ENCODE data around the gene ARFGEF2.
"Not testable (repeated sequence)": the region's sequence is repeated elsewhere in the genome, so short reads cannot be mapped to it uniquely, and the experiment has no call there.

The ARFGEF2 gene

DNA sequence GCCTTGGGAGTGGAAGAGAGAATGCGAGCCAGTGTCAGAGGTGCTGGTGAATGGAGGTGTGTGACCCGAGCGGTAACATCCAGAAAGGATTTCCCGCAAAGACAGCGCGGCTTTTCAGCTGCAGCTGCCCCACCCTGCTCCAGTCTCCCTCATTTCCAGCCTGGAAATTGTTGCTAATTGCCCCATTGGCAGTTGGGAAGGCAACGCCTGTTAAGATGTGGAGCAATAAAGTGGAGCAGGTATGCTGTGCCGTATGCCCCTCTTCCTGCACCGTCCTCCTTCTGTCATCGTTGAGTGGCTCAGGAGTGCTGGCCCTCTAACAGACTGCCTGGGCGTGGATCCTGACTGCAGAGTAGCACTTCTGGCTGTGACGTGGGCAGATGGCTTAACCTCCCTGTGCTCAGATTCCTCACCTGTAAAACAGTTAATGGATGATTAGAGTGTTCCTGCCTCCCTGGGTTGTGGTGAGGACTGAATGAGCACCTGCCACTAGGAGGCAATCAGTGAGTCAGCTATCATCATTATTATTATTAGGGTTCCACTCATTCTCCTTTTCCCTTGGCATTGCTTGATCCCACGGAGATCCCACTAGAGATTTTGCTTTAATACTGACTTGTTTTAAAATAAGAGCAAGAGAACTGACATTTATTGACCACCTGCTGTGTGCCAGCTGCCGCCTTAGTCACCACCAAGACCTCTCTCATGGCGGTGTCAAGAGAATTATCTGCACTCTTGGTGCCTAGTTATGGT, 11.7 kb downstream of the ARFGEF2 start:
- POLR2A ChIA-PET: no interaction called here
- DNase-seq (ENCODE audit: extremely low spot score): no peak
- no peak for TF ChIP-seq SP1 (IDR thresholded peaks at IDR 0.05)
- TF ChIP-seq ARNT (IDR thresholded peaks at IDR 0.05): no peak
- no peak for TF ChIP-seq CTBP1 (IDR thresholded peaks at IDR 0.05; ENCODE audit: borderline replicate concordance)
- TF ChIP-seq L3MBTL2 (conservative IDR thresholded peaks at IDR 0.05): no peak
- no peak for TF ChIP-seq FOXK2 (IDR thresholded peaks at IDR 0.05)
- no peak for TF ChIP-seq FOXA1 (IDR thresholded peaks at IDR 0.05)
- TF ChIP-seq, protein P1, sequence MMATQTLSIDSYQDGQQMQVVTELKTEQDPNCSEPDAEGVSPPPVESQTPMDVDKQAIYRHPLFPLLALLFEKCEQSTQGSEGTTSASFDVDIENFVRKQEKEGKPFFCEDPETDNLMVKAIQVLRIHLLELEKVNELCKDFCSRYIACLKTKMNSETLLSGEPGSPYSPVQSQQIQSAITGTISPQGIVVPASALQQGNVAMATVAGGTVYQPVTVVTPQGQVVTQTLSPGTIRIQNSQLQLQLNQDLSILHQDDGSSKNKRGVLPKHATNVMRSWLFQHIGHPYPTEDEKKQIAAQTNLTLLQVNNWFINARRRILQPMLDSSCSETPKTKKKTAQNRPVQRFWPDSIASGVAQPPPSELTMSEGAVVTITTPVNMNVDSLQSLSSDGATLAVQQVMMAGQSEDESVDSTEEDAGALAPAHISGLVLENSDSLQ (IDR thresholded peaks at IDR 0.05): no peak
- no peak for TF ChIP-seq ZNF384 (IDR thresholded peaks at IDR 0.05)
- TF ChIP-seq BHLHE40 (IDR thresholded peaks at IDR 0.05; ENCODE audit: borderline replicate concordance): no peak
- no peak for TF ChIP-seq HDGF (IDR thresholded peaks at IDR 0.05; ENCODE audit: borderline replicate concordance)
- no peak for TF ChIP-seq TARDBP (IDR thresholded peaks at IDR 0.05)
- no peak for TF ChIP-seq NFRKB (IDR thresholded peaks at IDR 0.05)
- no peak for TF ChIP-seq LEF1 (IDR thresholded peaks at IDR 0.05; ENCODE audit: borderline replicate concordance)
- TF ChIP-seq FOXM1 (IDR thresholded peaks at IDR 0.05; ENCODE audit: borderline replicate concordance): no peak
- CTCF ChIA-PET: no interaction called here

DNA sequence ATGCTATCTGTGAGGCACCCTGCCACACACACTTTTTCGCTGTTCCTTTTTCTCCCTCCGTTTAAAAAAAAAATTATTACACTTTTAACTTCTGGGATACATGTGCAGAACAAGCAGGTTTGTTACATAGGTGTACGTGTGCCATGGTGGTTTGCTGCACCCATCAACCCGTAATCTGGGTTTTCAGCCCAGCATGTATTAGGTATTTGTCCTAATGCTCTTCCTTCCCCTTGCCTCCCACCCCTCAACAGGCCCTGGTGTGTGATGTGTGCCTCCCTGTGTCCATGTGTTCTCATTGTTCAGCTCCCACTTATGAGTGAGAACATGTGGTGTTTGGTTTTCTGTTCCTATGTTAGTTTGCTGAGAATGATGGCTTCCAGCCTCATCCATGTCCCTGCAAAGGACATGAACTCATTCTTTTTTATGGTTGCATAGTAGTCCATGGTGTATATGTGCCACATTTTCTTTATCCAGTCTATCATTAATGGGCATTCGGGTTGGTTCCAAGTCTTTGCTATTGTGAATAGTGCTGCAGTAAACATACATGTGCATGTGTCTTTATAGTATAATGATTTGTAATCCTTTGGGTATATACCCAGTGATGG, 12.9 kb downstream of the ARFGEF2 start:
- DNase-seq (ENCODE audit: extremely low spot score); CTCF ChIA-PET; POLR2A ChIA-PET: not testable (repeated sequence)

DNA sequence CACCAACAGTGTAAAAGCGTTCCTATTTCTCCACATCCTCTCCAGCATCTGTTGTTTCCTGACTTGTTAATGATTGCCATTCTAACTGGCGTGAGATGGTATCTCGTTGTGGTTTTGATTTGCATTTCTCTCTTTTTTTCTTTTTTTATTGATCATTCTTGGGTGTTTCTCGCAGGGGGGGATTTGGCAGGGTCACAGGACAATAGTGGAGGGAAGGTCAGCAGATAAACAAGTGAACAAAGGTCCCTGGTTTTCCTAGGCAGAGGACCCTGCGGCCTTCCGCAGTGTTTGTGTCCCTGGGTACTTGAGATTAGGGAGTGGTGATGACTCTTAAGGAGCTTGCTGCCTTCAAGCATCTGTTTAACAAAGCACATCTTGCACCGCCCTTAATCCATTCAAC, 13.5 kb downstream of the ARFGEF2 start:
- POLR2A ChIA-PET; CTCF ChIA-PET; DNase-seq (ENCODE audit: extremely low spot score): not testable (repeated sequence)

DNA sequence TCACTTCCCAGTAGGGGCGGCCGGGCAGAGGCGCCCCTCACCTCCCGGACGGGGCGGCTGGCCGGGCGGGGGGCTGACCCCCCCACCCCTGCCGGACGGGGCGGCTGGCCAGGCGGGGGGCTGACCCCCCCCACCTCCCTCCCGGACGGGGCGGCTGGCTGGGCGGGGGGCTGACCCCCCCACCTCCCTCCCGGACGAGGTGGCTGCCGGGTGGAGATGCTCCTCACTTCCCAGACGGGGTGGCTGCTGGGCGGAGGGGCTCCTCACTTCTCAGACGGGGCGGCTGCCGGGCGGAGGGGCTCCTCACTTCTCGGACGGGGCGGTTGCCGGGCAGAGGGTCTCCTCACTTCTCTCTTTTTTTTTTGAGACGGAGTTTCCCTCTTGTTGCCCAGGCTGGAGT, 14.7 kb downstream of the ARFGEF2 start:
- DNase-seq (ENCODE audit: extremely low spot score); CTCF ChIA-PET; POLR2A ChIA-PET: not testable (repeated sequence)

DNA sequence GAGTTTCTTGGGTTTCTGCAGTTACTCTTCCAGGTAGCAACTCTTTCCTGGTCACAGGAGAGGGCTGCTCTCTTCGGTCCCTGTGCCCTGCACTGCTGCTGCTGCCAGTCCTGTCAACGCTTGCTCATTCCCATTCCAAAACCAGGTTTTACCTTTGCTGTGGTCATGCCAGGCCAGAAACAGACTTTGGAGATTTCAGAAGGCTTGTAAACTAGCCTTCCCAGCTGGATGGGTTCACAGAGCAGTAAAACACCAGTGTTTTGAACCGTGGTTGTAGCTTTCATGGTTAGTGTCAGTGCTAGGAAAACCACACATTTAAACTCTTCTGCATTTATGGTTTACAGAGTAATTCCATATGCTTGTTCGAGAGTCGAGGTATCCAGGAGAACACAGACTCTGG, 16.2 kb downstream of the ARFGEF2 start:
- no peak for TF ChIP-seq ARNT (IDR thresholded peaks at IDR 0.05)
- no peak for TF ChIP-seq FOXA1 (IDR thresholded peaks at IDR 0.05)
- no peak for TF ChIP-seq ELF4 (IDR thresholded peaks at IDR 0.05)
- TF ChIP-seq FOXM1 (IDR thresholded peaks at IDR 0.05; ENCODE audit: borderline replicate concordance): no peak
- no peak for TF ChIP-seq L3MBTL2 (conservative IDR thresholded peaks at IDR 0.05)
- no peak for TF ChIP-seq HDGF (IDR thresholded peaks at IDR 0.05; ENCODE audit: borderline replicate concordance)
- no peak for TF ChIP-seq SP1 (IDR thresholded peaks at IDR 0.05)
- no peak for TF ChIP-seq SUZ12 (IDR thresholded peaks at IDR 0.05)
- no peak for TF ChIP-seq CTBP1 (IDR thresholded peaks at IDR 0.05; ENCODE audit: borderline replicate concordance)
- TF ChIP-seq NFRKB (IDR thresholded peaks at IDR 0.05): no peak
- CTCF ChIA-PET: no interaction called here
- DNase-seq (ENCODE audit: extremely low spot score): no peak
- POLR2A ChIA-PET: interaction anchor here (1.1 kb wide), 1 partner anchor 16 kb away, joined by 3 read pairs; the partner anchor contains the start of gene ARFGEF2

DNA sequence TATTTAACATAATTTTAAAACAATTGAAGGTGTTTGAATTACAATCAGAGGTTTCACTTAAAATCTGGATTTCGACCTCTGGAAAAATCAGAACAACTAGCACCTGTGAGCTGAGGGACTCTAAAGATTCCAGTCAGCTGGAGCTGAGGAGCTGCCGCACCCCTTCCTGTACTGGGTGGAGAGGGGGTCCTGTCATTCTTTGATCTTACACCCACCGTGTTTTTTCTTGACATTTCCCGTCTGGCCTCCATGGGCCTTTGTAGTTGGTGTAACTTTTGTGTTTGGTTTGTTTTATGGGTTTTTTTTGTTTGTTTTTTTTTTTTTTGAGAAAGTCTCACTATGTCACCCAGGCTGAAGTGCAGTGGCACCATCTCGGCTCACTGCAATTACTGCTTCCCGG, 17.2 kb downstream of the ARFGEF2 start:
- DNase-seq (ENCODE audit: extremely low spot score): no peak
- ChIA-PET POLR2A (interaction anchor here (1.1 kb wide), 1 partner anchor 17 kb away, joined by 3 read pairs; the partner anchor contains the start of gene ARFGEF2), CTCF (no interaction called here)
- TF ChIP-seq NFRKB (IDR thresholded peaks at IDR 0.05) (no peak), ELF4 (IDR thresholded peaks at IDR 0.05) (no peak), HDGF (IDR thresholded peaks at IDR 0.05; ENCODE audit: borderline replicate concordance) (no peak), FOXM1 (IDR thresholded peaks at IDR 0.05; ENCODE audit: borderline replicate concordance) (no peak), CTBP1 (IDR thresholded peaks at IDR 0.05; ENCODE audit: borderline replicate concordance) (no peak), ARNT (IDR thresholded peaks at IDR 0.05) (no peak), ZNF384 (IDR thresholded peaks at IDR 0.05) (no peak), SP1 (IDR thresholded peaks at IDR 0.05) (no peak), LEF1 (IDR thresholded peaks at IDR 0.05; ENCODE audit: borderline replicate concordance) (no peak), FOXK2 (IDR thresholded peaks at IDR 0.05) (no peak), SUZ12 (IDR thresholded peaks at IDR 0.05) (no peak), L3MBTL2 (conservative IDR thresholded peaks at IDR 0.05) (no peak)
- TF ChIP-seq, protein P1 (IDR thresholded peaks at IDR 0.05): no peak

DNA sequence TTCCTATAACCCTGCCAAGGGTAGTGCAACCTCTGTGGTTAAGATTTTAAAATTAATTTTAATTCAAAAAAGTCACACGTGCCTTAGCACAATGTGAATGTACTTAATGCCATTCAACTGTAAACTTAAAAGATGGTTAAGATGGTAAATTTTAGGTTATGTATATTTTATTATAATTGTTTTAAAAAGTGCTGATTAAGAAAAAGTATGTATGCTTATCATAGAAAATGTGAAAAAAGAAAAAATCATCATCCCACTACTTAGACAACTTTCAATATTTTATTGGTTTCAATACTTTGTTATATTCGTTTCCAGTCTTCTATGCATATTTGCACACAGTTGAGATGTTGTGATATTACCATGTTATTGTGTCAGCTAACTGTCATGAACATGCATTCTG, 18.7 kb downstream of the ARFGEF2 start:
- ChIA-PET POLR2A (no interaction called here), CTCF (no interaction called here)
- TF ChIP-seq SUZ12 (IDR thresholded peaks at IDR 0.05) (no peak), SP1 (IDR thresholded peaks at IDR 0.05) (no peak), ELF4 (IDR thresholded peaks at IDR 0.05) (no peak), CTBP1 (IDR thresholded peaks at IDR 0.05; ENCODE audit: borderline replicate concordance) (no peak), FOXK2 (IDR thresholded peaks at IDR 0.05) (no peak), HDGF (IDR thresholded peaks at IDR 0.05; ENCODE audit: borderline replicate concordance) (no peak), TARDBP (IDR thresholded peaks at IDR 0.05) (no peak), BHLHE40 (IDR thresholded peaks at IDR 0.05; ENCODE audit: borderline replicate concordance) (no peak)
- DNase-seq (ENCODE audit: extremely low spot score): no peak

All from HEK293T (cell line).